ENCODE measurements around the gene TBC1D10A.

The TBC1D10A gene

DNA sequence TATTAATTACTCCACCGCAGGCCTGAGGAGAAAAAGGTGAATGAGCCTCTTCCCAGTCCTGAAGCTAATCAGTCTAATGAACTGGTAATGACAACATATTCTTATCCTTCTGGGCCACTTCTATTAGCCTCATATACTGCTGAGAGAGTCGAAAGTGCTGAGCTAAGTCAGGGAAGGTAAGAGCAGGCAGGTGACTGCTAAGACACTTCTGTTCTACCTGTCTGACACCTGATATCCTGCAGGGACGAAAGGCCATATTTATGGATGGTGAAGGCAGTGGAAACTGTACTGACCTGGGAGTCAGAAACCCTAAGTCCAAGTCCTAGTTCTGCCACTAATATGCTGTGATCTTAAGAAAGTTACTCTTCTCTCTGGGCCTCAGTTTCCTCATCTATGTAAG is 3.5 kb downstream of the TBC1D10A start (continued):
- TF ChIP-seq ZNF16 (tag by site-specific recombination; IDR thresholded peaks at IDR 0.05; ENCODE audit: low read depth) (no peak), SALL2 (tag by site-specific recombination; IDR thresholded peaks at IDR 0.05; ENCODE audit: borderline replicate concordance) (no peak), ZNF837 (tag by site-specific recombination; IDR thresholded peaks at IDR 0.05) (no peak), EGR2 (tag by site-specific recombination; IDR thresholded peaks at IDR 0.05; ENCODE audit: low read depth) (no peak), ZNF214 (tag by site-specific recombination; IDR thresholded peaks at IDR 0.05; ENCODE audit: borderline replicate concordance) (no peak), ZNF585B (tag by site-specific recombination; IDR thresholded peaks at IDR 0.05) (no peak)

DNA sequence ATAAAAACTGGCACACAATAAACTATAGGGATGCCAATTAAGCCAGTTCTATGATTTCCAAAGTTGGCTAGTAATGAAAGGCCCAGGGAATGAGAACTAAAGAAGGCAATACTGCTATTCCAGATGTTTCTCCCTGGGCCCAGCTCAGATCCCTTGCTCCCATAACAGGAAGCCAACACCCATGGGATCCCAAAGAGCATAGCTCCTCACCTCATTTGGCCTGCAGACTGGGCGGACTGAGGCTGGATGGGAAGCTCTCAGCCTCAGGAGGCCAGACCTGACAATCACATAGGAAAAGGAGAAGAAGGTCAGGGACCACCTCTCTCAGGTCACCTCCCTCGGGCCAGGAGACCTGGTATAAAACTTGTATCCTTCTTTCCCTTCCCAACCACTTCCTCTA is 5.3 kb downstream of the TBC1D10A start:
- Histone ChIP-seq H3K4me1 (ENCODE audit: control insufficient read depth, insufficient read depth, low read length) (peaks cover 3% of the 10 kb centered on the region; the same call in 1 of the 2 replicates), H3K4me3 (ENCODE audit: low read depth, low read length) (no peak overlapping the region), H3K36me3 (ENCODE audit: control insufficient read depth in 2 of 2, insufficient read depth in 1 of 2, low read length in 2 of 2) (peaks cover 0 to 27% of the 10 kb centered on the region in 2 experiments; a peak in 2 of 3 replicates), H3K27ac (ENCODE audit: extremely low read depth, low read depth, low read length) (no peak overlapping the region), H3K9me3 (ENCODE audit: control insufficient read depth, insufficient read depth, low read depth, low read length) (no peaks in the 10 kb centered on the region)
- CTCF ChIA-PET = interaction anchor here (2.9 kb wide), 1 partner anchor 11 kb away, joined by 7 read pairs; no protein-coding TSS in a partner anchor
- no peak for TF ChIP-seq ZNF302 (tag by site-specific recombination; IDR thresholded peaks at IDR 0.05; ENCODE audit: low read depth)
- no peak for TF ChIP-seq ZBTB48 (tag by site-specific recombination; IDR thresholded peaks at IDR 0.05)
- TF ChIP-seq, protein P1, sequence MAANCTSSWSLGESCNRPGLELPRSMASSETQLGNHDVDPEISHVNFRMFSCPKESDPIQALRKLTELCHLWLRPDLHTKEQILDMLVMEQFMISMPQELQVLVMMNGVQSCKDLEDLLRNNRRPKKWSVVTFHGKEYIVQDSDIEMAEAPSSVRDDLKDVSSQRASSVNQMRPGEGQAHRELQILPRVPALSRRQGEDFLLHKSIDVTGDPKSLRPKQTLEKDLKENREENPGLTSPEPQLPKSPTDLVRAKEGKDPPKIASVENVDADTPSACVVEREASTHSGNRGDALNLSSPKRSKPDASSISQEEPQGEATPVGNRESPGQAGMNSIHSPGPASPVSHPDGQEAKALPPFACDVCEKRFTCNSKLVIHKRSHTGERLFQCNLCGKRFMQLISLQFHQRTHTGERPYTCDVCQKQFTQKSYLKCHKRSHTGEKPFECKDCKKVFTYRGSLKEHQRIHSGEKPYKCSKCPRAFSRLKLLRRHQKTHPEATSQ (tag by site-specific recombination; IDR thresholded peaks at IDR 0.05) = no peak
- TF ChIP-seq, protein P2, sequence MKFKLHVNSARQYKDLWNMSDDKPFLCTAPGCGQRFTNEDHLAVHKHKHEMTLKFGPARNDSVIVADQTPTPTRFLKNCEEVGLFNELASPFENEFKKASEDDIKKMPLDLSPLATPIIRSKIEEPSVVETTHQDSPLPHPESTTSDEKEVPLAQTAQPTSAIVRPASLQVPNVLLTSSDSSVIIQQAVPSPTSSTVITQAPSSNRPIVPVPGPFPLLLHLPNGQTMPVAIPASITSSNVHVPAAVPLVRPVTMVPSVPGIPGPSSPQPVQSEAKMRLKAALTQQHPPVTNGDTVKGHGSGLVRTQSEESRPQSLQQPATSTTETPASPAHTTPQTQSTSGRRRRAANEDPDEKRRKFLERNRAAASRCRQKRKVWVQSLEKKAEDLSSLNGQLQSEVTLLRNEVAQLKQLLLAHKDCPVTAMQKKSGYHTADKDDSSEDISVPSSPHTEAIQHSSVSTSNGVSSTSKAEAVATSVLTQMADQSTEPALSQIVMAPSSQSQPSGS (tag by site-specific recombination; IDR thresholded peaks at IDR 0.05; ENCODE audit: low read depth) = no peak
- POLR2A ChIA-PET = interaction anchor here (1.3 kb wide), 1 partner anchor 35 kb away, joined by 3 read pairs; the partner anchor contains the start of genes CCDC157 and SF3A1

DNA sequence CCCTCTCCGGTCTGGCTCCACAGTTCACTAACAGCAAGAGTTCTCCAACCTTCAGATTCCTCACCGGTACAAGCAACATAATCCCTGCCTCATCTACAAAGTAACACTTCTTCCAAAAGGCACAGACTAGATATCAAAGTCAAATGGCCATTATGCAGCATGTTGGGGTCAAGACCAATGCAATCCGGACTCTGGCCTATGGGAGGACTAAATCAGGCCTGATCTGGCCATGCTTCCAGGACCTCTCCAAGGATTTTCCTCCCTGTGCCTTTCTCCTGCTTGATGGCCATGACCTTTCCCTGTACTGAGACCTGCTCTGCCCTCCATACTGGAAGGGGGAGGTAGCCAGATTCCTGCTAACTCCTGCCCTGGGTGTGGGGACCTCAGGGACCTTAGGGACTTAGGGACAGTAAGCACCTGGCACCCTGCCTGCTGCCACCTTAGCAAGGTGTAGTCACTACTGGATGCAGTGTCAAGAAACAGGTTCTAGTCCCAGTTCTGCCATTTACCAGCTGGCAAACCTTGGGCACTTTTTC is 6.7 kb downstream of the TBC1D10A start:
- TF ChIP-seq ZFHX2 (tag by site-specific recombination; conservative IDR thresholded peaks at IDR 0.05) = no peak
- Histone ChIP-seq H3K9me3 (ENCODE audit: control insufficient read depth, insufficient read depth, low read depth, low read length) (no peaks in the 10 kb centered on the region), H3K4me3 (ENCODE audit: low read depth, low read length) (no peak overlapping the region), H3K4me1 (ENCODE audit: control insufficient read depth, insufficient read depth, low read length) (no peaks in the 10 kb centered on the region), H3K36me3 (ENCODE audit: control insufficient read depth in 2 of 2, insufficient read depth in 1 of 2, low read length in 2 of 2) (peaks cover 0 to 31% of the 10 kb centered on the region in 2 experiments; a peak in 2 of 3 replicates), H3K27ac (ENCODE audit: extremely low read depth, low read depth, low read length) (no peak overlapping the region)
- ChIA-PET POLR2A (no interaction called here), CTCF (interaction anchor here (0.6 kb wide), 2 partner anchors 9 to 24 kb away, joined by 3 read pairs; no protein-coding TSS in a partner anchor)

DNA sequence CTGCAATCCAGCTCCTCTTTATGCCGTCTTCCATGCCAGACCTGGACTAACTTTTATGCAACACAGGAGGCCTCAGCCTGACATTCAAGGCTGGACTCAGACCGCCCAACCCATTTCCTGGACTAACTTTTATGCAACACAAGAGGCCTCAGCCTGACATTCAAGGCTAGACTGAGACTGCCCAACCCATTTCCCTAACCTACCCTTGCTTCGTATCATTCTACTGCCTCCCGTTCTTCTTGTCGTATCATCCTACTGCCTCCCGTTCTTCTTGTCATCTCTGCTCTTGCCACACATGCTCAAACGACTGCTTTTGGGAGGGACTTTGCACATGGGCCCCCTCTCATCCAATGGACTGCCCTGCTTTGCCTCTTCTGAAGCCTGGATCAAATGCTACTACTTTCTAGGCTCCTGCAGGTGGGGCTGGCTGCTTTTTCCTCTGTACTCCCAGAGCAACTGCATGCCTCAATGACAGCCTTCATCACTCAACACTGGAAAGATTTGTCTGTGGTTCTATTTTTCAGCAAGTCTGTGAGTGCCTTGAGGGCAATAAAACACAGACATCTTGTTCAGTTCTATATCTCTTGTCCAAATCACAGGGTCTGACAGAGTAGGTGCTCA is 7.8 kb downstream of the TBC1D10A start:
- Histone ChIP-seq H3K27ac (ENCODE audit: extremely low read depth, low read depth, low read length) (no peak overlapping the region), H3K36me3 (ENCODE audit: control insufficient read depth in 2 of 2, insufficient read depth in 1 of 2, low read length in 2 of 2) (peaks cover 0 to 28% of the 10 kb centered on the region in 2 experiments; a peak in 2 of 3 replicates), H3K4me3 (ENCODE audit: low read depth, low read length) (no peak overlapping the region), H3K4me1 (ENCODE audit: control insufficient read depth, insufficient read depth, low read length) (no peaks in the 10 kb centered on the region), H3K9me3 (ENCODE audit: control insufficient read depth, insufficient read depth, low read depth, low read length) (no peaks in the 10 kb centered on the region)
- CTCF ChIA-PET = interaction anchor here (0.5 to 1.2 kb wide), 3 partner anchors 9 to 247 kb away, joined by 3 to 4 read pairs (median 3); no protein-coding TSS in a partner anchor
- POLR2A ChIA-PET = no interaction called here
- TF ChIP-seq ZBTB17 (tag by site-specific recombination; IDR thresholded peaks at IDR 0.05) (no peak), ZNF341 (tag by site-specific recombination; IDR thresholded peaks at IDR 0.05; ENCODE audit: low read depth) (no peak)
- TF ChIP-seq, protein P3, sequence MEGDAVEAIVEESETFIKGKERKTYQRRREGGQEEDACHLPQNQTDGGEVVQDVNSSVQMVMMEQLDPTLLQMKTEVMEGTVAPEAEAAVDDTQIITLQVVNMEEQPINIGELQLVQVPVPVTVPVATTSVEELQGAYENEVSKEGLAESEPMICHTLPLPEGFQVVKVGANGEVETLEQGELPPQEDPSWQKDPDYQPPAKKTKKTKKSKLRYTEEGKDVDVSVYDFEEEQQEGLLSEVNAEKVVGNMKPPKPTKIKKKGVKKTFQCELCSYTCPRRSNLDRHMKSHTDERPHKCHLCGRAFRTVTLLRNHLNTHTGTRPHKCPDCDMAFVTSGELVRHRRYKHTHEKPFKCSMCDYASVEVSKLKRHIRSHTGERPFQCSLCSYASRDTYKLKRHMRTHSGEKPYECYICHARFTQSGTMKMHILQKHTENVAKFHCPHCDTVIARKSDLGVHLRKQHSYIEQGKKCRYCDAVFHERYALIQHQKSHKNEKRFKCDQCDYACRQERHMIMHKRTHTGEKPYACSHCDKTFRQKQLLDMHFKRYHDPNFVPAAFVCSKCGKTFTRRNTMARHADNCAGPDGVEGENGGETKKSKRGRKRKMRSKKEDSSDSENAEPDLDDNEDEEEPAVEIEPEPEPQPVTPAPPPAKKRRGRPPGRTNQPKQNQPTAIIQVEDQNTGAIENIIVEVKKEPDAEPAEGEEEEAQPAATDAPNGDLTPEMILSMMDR (tag by site-specific recombination; IDR thresholded peaks at IDR 0.05) = peak; percentile 25; the same call in 1 of the 2 replicates
